ENCODE results near the gene TPK1. TPM values are rescaled to one million over a fixed set of nuclear protein-coding genes. Genes with fewer than 3 reads are reported as not detected.

The TPK1 gene
- total RNA-seq, 1 experiment from 2014 or later = 3.1 TPM

GRCh38 chr7:144404946-144405345, 430.9 kb downstream of the TPK1 start:
- TF ChIP-seq, protein P1, sequence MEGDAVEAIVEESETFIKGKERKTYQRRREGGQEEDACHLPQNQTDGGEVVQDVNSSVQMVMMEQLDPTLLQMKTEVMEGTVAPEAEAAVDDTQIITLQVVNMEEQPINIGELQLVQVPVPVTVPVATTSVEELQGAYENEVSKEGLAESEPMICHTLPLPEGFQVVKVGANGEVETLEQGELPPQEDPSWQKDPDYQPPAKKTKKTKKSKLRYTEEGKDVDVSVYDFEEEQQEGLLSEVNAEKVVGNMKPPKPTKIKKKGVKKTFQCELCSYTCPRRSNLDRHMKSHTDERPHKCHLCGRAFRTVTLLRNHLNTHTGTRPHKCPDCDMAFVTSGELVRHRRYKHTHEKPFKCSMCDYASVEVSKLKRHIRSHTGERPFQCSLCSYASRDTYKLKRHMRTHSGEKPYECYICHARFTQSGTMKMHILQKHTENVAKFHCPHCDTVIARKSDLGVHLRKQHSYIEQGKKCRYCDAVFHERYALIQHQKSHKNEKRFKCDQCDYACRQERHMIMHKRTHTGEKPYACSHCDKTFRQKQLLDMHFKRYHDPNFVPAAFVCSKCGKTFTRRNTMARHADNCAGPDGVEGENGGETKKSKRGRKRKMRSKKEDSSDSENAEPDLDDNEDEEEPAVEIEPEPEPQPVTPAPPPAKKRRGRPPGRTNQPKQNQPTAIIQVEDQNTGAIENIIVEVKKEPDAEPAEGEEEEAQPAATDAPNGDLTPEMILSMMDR (conservative IDR thresholded peaks at IDR 0.05) = no peak
- H3K27ac Mint-ChIP-seq = no peak overlapping the region
- H3K4me2 ChIP-seq (ENCODE audit: insufficient read depth, insufficient read length, low read length) = no peak overlapping the region
- H3K4me1 ChIP-seq (ENCODE audit: insufficient read depth, low read length) = no peaks in the 10 kb centered on the region
- H3K4me1 Mint-ChIP-seq = peaks cover 12% of the 10 kb centered on the region in 2 experiments
- no peak overlapping the region for H4K91ac ChIP-seq (ENCODE audit: insufficient read length, low read depth, low read length)
- no peaks in the 10 kb centered on the region for H3K9me3 ChIP-seq (ENCODE audit: control insufficient read depth, low read depth, low read length)
- H3K36me3 Mint-ChIP-seq (ENCODE audit: insufficient read depth in 1 of 3, low read depth in 3 of 3) = no peaks in the 10 kb centered on the region
- H4K5ac ChIP-seq (ENCODE audit: insufficient read length, low read depth, low read length) = no peak overlapping the region
- H2BK15ac ChIP-seq (ENCODE audit: low read depth, low read length) = no peak overlapping the region
- no peaks in the 10 kb centered on the region for H3K23me2 ChIP-seq (ENCODE audit: insufficient read length, low read depth, low read length, poor library complexity, severe bottlenecking)
- H2BK5ac ChIP-seq (ENCODE audit: insufficient read length, low read length) = no peak overlapping the region
- no peak overlapping the region for H2BK20ac ChIP-seq (ENCODE audit: low read depth, low read length, poor library complexity, severe bottlenecking)
- H4K8ac ChIP-seq (replicated peaks; ENCODE audit: insufficient read length, low read depth, low read length) = no peak overlapping the region
- no peaks in the 10 kb centered on the region for H3K79me2 ChIP-seq (ENCODE audit: insufficient read depth, low read length)
- DNase-seq = no peak
- H3K23ac ChIP-seq (ENCODE audit: insufficient read length, low read depth, low read length) = no peak overlapping the region
- H3T11ph ChIP-seq (ENCODE audit: low read length) = no peak overlapping the region
- no peak overlapping the region for H2AFZ ChIP-seq (ENCODE audit: low read length)
- H3K27me3 ChIP-seq (ENCODE audit: insufficient read depth, low read length) = no peaks in the 10 kb centered on the region
- no peak overlapping the region for H3K4ac ChIP-seq (ENCODE audit: low read depth, low read length)
- no peak overlapping the region for H2BK120ac ChIP-seq (ENCODE audit: low read depth, low read length, poor library complexity, severe bottlenecking)
- peaks cover 1% of the 10 kb centered on the region; the same call in 1 of the 2 replicates for H3K27me3 Mint-ChIP-seq (ENCODE audit: low read depth)
- H2BK12ac ChIP-seq (ENCODE audit: insufficient read length, low read depth, low read length) = no peak overlapping the region
- WGBS (ENCODE audit: extremely low coverage, insufficient read length, low lambda C conversion rate) = no CpG with 5 or more reads among the region's 4 CpGs
- H2AK5ac ChIP-seq (ENCODE audit: insufficient read length, low read length) = no peak overlapping the region
- no peak overlapping the region for H3K9ac ChIP-seq (ENCODE audit: extremely low read depth, insufficient read length, low read length)
- no peak overlapping the region for H3K4me3 Mint-ChIP-seq
- no peak overlapping the region for H3K27ac ChIP-seq (ENCODE audit: insufficient read length, low read depth, low read length)
- no peak overlapping the region for H3K56ac ChIP-seq (ENCODE audit: insufficient read length, low read depth, low read length)
- no peak overlapping the region for H3K14ac ChIP-seq (ENCODE audit: insufficient read depth, low read length)
- no peaks in the 10 kb centered on the region for H3K79me1 ChIP-seq (ENCODE audit: insufficient read depth, low read depth, low read length, poor library complexity, severe bottlenecking)
- H4K20me1 ChIP-seq (ENCODE audit: control insufficient read depth, insufficient read depth, insufficient read length) = no peaks in the 10 kb centered on the region
- H3K9me3 Mint-ChIP-seq = no peaks in the 10 kb centered on the region
- H3K18ac ChIP-seq (ENCODE audit: insufficient read length, low read depth, low read length) = no peak overlapping the region

All from H9 (cell line).